Measurements from ENCODE around the gene SLC26A9.
"Not testable (repeated sequence)": the region's sequence is repeated elsewhere in the genome, so short reads cannot be mapped to it uniquely, and the experiment has no call there.

The SLC26A9 gene

DNA sequence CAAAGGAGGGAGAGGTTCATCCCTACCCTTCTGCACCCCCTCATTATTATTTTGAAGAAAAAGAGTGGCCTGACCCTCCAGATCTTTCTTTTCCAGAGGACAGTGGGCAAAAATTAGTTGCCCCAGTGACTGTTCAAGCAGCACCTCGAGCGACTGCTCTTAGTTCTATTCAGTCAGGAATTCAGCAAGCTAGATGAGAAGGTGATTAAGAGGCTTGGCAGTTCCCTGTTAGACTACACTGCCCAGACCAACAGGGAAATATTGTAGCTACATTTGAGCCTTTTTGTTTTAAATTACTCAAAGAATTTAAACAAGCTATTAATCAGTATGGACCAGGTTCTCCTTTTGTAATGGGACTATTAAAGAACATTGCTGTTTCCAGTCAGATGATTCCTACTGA lies 51.8 kb downstream of the SLC26A9 start:
- DNase-seq (ENCODE audit: low read depth): not testable (repeated sequence)

- DNase-seq (ENCODE audit: low read depth): not testable (repeated sequence)
Observed at GRCh38 chr1:205890631-205891030, 52.6 kb downstream of the SLC26A9 start.

DNA sequence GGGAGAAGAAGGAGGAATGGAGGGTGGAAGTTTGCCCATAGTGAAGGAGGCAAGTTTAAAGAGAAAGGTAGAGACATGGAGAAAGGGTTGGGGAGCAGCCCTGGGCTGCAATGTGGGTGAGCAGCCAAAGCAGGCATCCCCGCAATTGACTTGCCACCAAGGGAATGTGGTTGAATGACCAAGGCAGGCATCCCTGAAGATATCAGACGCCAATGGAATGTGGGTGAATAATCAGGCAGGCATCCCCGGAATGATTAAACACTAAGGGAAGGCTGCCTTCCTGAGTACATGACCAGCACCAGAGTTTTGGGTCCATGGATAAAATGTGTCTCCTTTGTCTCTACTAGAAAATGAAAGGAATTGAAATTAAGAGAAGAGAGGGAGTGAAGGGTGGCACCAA lies 53.5 kb downstream of the SLC26A9 start:
- not testable (repeated sequence) for DNase-seq (ENCODE audit: low read depth)

DNA sequence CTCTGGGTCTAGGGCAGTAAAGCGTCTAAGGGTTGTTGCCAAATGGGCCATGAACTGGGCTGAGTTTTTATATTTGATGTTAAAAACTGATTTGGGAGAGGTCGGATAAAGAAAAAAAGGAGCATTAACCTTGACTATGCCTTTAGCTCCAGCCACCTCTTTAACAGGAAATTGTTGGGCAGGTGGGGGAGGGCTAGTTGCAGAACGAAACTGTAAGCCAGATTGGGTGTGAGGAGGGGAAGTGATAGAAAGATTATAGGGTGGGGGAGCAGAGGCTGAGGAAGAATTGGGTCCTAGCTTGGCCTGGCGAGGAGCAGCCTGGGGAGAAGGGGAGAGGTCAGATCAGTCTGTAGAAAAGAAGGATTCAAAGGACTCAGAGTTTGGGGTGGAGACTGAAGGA lies 54.2 kb downstream of the SLC26A9 start:
- not testable (repeated sequence) for DNase-seq (ENCODE audit: low read depth)

DNA sequence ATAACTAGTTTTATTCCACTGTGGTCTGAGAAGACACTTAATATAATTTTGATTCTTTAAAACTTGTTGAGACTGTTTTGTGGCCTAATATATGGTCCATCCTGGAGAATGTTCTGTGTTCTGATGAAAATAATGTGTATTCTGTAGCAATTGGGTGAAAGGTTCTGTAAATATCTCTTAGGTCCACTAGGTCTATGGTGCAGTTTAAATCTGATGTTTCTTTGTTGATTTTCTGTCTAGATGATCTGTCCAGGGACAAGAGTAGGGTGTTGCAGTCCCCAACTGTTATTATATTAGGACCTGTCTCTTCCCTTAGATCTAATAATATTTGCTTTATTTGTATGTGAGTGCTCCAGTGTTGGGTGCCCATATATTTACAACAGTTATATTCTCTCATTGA lies 59.5 kb downstream of the SLC26A9 start:
- DNase-seq (ENCODE audit: low read depth): no peak

DNA sequence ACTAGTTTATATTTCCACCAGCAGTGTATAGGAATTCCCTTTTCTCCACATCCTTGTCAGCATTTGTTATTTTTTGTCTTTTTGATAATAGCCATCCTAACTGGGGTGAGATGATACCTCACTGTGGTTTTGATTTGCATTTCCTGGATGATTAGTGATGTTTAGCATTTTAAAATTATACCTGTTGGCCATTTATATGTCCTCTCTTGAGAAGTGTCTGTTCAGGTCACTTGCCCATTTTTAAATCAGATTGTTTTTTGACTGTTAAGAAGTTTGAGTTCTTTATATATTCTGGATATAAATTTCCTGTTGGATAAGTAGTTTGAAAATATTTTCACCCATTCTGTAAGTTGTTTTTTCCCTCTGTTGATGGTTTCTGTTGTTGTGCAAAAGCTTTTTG lies 62.3 kb downstream of the SLC26A9 start:
- no peak for DNase-seq (ENCODE audit: low read depth)

DNA sequence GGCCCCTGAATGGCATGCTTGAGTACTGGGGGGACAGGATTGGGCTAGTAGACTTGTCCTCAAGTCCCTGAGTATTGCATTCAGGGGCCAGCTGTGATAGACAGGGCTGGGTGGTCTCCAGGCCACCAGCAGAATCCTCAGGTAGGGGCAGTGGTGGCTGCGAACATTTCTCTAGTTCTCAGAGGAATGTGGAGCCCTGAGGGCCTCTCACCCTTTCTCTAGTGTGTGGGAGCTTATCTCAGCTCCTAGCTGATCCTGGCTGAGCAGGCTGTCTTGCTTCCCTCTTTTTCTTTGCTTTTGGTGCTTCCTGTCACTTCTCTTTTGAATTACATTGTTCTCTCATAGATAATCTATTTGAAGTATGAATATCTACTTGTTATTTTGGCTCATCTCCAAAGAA lies 63.3 kb downstream of the SLC26A9 start:
- DNase-seq (ENCODE audit: low read depth): no peak

- no peak for DNase-seq (ENCODE audit: low read depth)
Observed at GRCh38 chr1:205878026-205878425, 65.2 kb downstream of the SLC26A9 start.

- not testable (repeated sequence) for DNase-seq (ENCODE audit: low read depth)
Observed at GRCh38 chr1:205873148-205873547, 70.1 kb downstream of the SLC26A9 start.

- no peak for DNase-seq (ENCODE audit: low read depth)
Observed at GRCh38 chr1:205870236-205870635, 73.0 kb downstream of the SLC26A9 start.

Data from stimulated activated CD8-positive, alpha-beta memory T cell treated with anti-CD3 and anti-CD28 coated beads, Interleukin-15, amount 100 ng/mL, for 24 hours (primary cell).